Activated B cell treated with CpG ODN at 0.5 μM for 24 hours (primary cell): ENCODE data around the gene SLC30A7. TPM values are rescaled to one million over a fixed set of nuclear protein-coding genes. Genes with fewer than 3 reads are reported as not detected.

Experiments used
- ATAC-seq: fragments of 200-7000 bp; cut with Tn5 transposase; one replicate; pipeline ENCODE4 v1.10.0; 2021; ENCODE audit warnings: low read depth, mild to moderate bottlenecking, moderate library complexity
- CTCF ChIA-PET: fragments of 350-600 bp; sonication (Branson Sonifier 250); formaldehyde crosslinking; loops from one replicate; lab custom pipeline; 2021; ENCODE audit warnings: antibody characterized with exemption; lab: Charles Lee
- POLR2A ChIA-PET: fragments of 350-600 bp; sonication (Branson Sonifier 250); formaldehyde crosslinking; loops from one replicate; lab custom pipeline; 2021; ENCODE audit warnings: antibody characterized with exemption; lab: Charles Lee
- DNase-seq: peaks from one replicate; pipeline ENCODE4 v3.0.0; 2022
- H3K27ac Mint-ChIP-seq: one replicate; pipeline ENCODE4 v1.8.0; 2020; ENCODE audit warnings: mixed read lengths
- H3K27me3 Mint-ChIP-seq: one replicate; pipeline ENCODE4 v1.8.0; 2021; ENCODE audit warnings: mixed read lengths
- H3K36me3 Mint-ChIP-seq: one replicate; pipeline ENCODE4 v1.8.0; 2021; ENCODE audit warnings: low read depth, mixed read lengths
- H3K4me1 Mint-ChIP-seq: one replicate; pipeline ENCODE4 v1.8.0; 2021; ENCODE audit warnings: mixed read lengths
- H3K4me3 Mint-ChIP-seq: one replicate; pipeline ENCODE4 v1.8.0; 2020; ENCODE audit warnings: mild to moderate bottlenecking, mixed read lengths
- H3K9me3 Mint-ChIP-seq: one replicate; pipeline ENCODE4 v1.8.0; 2020; ENCODE audit warnings: mixed read lengths
- intact Hi-C: fragments of 100-400 bp; cut with micrococcal nuclease; formaldehyde crosslinking; loops from one replicate; pipeline ENCODE4 v1.15.1; 2024
- total RNA-seq: library from RNA; stranded (reverse); gene quantifications from 2 replicates; pipeline ENCODE4 v1.2.3, GENCODE V29; 2022
- TF ChIP-seq, protein P1 (sequence below): fragments of 200-600 bp; IDR thresholded peaks from one replicate; pipeline ENCODE4 v1.8.0; 2022; ENCODE audit warnings: antibody characterized with exemption, mild to moderate bottlenecking

SLC30A7 gene
- total RNA-seq, 1 donor from 2014 or later = 25.7 TPM

DNA sequence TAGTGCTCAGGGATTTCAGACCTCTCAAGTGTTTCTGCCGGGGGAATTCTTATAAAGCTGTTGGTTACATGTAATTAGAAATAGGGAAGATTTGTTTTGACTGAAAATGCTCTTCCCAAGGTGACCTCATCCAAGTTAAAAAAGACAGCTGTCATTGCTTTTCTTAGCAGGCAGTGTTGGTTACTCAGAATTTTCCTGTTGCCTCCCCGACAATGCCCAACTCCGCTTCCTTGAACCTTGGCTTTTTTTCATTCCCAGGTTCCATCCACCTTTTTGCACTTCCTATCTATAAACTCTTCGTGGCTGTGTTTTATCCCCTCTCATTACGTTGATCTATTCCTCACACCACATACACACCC is 130.5 kb downstream of the SLC30A7 start:
- Mint-ChIP-seq H3K4me1 (peaks cover 71% of the 10 kb centered on the region), H3K4me3 (peak overlapping the region; percentile 97), H3K9me3 (no peaks in the 10 kb centered on the region), H3K27me3 (no peaks in the 10 kb centered on the region), H3K36me3 (peaks cover 52% of the 10 kb centered on the region), H3K27ac (peak overlapping the region; percentile 98)
- intact Hi-C loops = loop anchor here (1.0 to 5.0 kb wide), 3 partner anchors 9 to 104 kb away; no protein-coding TSS in a partner anchor
- DNase-seq (no peak), ATAC-seq (no peak)
- ChIA-PET POLR2A (interaction anchor here (0.6 to 4.8 kb wide), 9 partner anchors 9 to 219 kb away, joined by 3 to 54 read pairs (median 4); partner anchors contain the start of gene S1PR1), CTCF (interaction anchor here (1.0 to 2.5 kb wide), 3 partner anchors 24 to 212 kb away, joined by 3 to 13 read pairs (median 3); no protein-coding TSS in a partner anchor)
- TF ChIP-seq, protein P1, sequence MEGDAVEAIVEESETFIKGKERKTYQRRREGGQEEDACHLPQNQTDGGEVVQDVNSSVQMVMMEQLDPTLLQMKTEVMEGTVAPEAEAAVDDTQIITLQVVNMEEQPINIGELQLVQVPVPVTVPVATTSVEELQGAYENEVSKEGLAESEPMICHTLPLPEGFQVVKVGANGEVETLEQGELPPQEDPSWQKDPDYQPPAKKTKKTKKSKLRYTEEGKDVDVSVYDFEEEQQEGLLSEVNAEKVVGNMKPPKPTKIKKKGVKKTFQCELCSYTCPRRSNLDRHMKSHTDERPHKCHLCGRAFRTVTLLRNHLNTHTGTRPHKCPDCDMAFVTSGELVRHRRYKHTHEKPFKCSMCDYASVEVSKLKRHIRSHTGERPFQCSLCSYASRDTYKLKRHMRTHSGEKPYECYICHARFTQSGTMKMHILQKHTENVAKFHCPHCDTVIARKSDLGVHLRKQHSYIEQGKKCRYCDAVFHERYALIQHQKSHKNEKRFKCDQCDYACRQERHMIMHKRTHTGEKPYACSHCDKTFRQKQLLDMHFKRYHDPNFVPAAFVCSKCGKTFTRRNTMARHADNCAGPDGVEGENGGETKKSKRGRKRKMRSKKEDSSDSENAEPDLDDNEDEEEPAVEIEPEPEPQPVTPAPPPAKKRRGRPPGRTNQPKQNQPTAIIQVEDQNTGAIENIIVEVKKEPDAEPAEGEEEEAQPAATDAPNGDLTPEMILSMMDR = no peak

DNA sequence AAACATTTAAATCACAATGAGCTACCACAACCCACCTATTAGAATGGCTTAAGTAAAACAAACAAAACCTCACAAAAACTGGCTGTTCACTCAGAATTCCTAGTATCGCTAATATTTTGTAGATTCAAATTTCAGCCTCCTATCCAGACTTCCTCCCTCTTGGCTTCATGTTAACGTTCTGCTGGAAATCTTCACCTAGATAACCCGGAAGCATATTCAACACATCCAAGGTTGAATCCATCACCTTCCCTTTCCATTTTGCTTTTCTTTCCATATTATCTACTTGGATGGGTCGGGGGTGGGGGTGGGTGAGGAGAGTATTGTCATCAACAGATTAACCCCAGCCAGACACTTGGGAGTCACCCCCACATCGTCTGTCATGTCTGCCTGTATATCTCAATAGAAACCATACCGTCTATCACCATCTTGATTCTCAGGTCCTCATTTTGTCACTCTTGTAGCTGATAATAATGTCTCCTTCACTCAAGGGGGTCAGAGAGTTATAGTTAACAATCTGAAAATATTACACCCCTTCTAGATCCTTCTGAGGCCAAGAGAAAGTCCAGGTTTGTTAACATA is 131.4 kb downstream of the SLC30A7 start:
- ATAC-seq = no peak
- TF ChIP-seq, protein P1 = no peak
- peak overlapping the region; percentile 68 for H3K4me3 Mint-ChIP-seq
- H3K27ac Mint-ChIP-seq = peak overlapping the region; percentile 98
- peaks cover 73% of the 10 kb centered on the region for H3K4me1 Mint-ChIP-seq
- no peaks in the 10 kb centered on the region for H3K9me3 Mint-ChIP-seq
- ChIA-PET CTCF (no interaction called here), POLR2A (interaction anchor here (0.6 to 4.8 kb wide), 5 partner anchors 25 to 266 kb away, joined by 3 to 54 read pairs (median 4); partner anchors contain the start of gene S1PR1)
- DNase-seq = no peak
- peaks cover 52% of the 10 kb centered on the region for H3K36me3 Mint-ChIP-seq
- no peaks in the 10 kb centered on the region for H3K27me3 Mint-ChIP-seq
- intact Hi-C loops = loop anchor here (5.0 kb wide), 2 partner anchors 85 to 105 kb away; no protein-coding TSS in a partner anchor

DNA sequence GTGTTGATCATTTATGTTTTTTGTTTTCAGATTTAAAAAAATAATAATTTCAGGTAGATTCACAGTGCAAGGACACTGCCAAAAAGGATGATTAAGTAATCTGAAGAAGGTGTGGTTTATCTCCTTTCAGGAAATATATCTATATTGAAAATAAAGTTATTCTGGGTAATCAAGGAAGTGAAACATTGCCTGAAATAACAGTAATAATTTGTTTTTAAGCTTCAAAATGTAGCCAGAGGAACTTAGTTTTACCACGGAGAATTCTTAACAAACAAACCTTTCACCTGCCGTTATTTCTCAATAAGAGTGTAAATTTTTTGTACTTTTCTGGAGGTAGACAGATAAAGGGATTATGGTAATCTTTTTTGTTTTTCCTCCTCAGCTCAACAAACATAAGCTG is 132.6 kb downstream of the SLC30A7 start:
- ChIA-PET POLR2A (interaction anchor here (1.2 to 4.8 kb wide), 4 partner anchors 33 to 265 kb away, joined by 3 to 54 read pairs (median 4); partner anchors contain the start of gene S1PR1), CTCF (no interaction called here)
- DNase-seq = no peak
- no peaks in the 10 kb centered on the region for H3K27me3 Mint-ChIP-seq
- ATAC-seq = no peak
- no peaks in the 10 kb centered on the region for H3K9me3 Mint-ChIP-seq
- peak overlapping the region; percentile 61 for H3K4me3 Mint-ChIP-seq
- TF ChIP-seq, protein P1 = no peak
- peak overlapping the region; percentile 98 for H3K27ac Mint-ChIP-seq
- H3K4me1 Mint-ChIP-seq = peaks cover 73% of the 10 kb centered on the region
- intact Hi-C loops = loop anchor here (5.0 kb wide), 2 partner anchors 84 to 106 kb away; no protein-coding TSS in a partner anchor
- H3K36me3 Mint-ChIP-seq = peaks cover 52% of the 10 kb centered on the region

DNA sequence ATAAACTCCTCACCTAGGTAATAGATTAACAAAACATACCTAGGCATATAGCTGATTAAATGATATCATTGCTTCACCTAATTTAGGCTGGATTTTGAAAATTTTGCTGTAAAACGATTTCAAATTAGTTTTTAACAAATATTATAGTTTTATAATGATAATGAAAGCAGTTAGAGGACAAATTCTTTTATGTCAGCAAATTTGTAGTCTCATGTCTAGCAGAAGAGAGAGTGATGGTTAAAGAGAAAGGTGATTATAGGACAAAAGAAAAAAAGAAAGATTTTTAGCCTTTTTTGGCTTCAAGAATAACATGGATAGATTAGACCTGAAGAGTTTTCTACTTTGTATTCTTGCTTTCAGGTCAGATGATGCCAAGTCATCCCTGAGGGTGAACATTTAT is 133.3 kb downstream of the SLC30A7 start:
- TF ChIP-seq, protein P1 = no peak
- ChIA-PET POLR2A (interaction anchor here (4.8 kb wide), 1 partner anchor 208 kb away, joined by 54 read pairs; the partner anchor contains the start of gene S1PR1), CTCF (no interaction called here)
- no peaks in the 10 kb centered on the region for H3K9me3 Mint-ChIP-seq
- intact Hi-C loops = loop anchor here (5.0 kb wide), 2 partner anchors 83 to 107 kb away; no protein-coding TSS in a partner anchor
- no peaks in the 10 kb centered on the region for H3K27me3 Mint-ChIP-seq
- peaks cover 48% of the 10 kb centered on the region for H3K36me3 Mint-ChIP-seq
- peak overlapping the region; percentile 61 for H3K4me3 Mint-ChIP-seq
- H3K4me1 Mint-ChIP-seq = peaks cover 72% of the 10 kb centered on the region
- ATAC-seq = no peak
- DNase-seq = no peak
- H3K27ac Mint-ChIP-seq = peak overlapping the region; percentile 98

DNA sequence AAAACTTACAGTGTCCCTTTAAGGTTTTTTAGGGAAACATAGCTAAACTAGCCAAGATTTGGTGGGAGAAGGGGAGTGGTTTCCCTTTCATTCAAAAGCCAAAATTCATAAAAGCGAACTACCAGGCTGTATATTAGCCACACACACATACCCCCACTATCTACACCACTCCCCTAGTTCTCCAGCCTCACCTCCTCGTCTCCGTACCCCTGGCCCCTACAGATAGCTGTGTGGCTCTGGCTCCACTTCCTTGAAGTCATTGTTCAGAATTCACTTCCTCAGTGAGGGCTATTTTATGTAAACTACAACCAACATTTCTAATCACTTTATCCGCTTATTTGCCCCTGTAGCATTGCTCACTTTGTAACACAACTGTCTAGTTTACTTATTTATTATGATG is 135.0 kb downstream of the SLC30A7 start:
- no peak for DNase-seq
- TF ChIP-seq, protein P1 = no peak
- ChIA-PET CTCF (no interaction called here), POLR2A (interaction anchor here (1.1 to 1.7 kb wide), 2 partner anchors 13 to 82 kb away, joined by 3 to 5 read pairs; no protein-coding TSS in a partner anchor)
- no peak for ATAC-seq
- peaks cover 43% of the 10 kb centered on the region for H3K36me3 Mint-ChIP-seq
- H3K27me3 Mint-ChIP-seq = no peaks in the 10 kb centered on the region
- H3K27ac Mint-ChIP-seq = peak overlapping the region; percentile 73
- H3K4me3 Mint-ChIP-seq = peak overlapping the region; percentile 42
- intact Hi-C loops = no loop called here
- H3K4me1 Mint-ChIP-seq = peaks cover 76% of the 10 kb centered on the region
- H3K9me3 Mint-ChIP-seq = no peaks in the 10 kb centered on the region
